ENCODE results near the gene GIGYF2. TPM values are rescaled to one million over a fixed set of nuclear protein-coding genes. Genes with fewer than 3 reads are reported as not detected.
A peak's percentile ranks its signal among the peaks of the same experiment; 100 is the strongest.

The GIGYF2 gene
- total and polyA plus RNA-seq, 5 experiments from 2014 or later = 18.1 to 86.5 (median 31.1) TPM

DNA sequence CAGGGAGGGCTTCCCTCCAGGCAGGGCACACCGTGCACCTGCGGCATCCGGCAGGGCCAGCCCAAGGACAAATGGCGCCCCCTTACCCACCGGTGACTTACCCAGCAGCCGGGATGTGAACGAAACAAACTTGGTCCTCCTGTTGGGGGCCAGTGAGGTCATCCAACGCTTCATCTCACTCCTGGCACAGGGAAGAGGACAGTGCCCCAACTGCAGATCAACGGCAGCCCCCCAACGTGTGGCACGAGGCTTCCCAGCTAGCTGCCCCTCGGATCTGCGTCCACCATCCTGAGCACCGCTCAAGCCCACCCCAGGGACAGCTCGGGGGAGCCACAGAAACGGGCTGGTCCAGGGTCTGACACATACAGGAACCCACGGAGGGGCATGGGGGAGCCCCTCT, 185.0 kb downstream of the GIGYF2 start:
- H3K4me1 Mint-ChIP-seq = peaks cover 0 to 5% (median 2%) of the 10 kb centered on the region in 4 donors
- H3K27ac Mint-ChIP-seq = no peak overlapping the region
- no peak for DNase-seq
- no peak for ATAC-seq
- no peaks in the 10 kb centered on the region for H3K36me3 Mint-ChIP-seq
- peaks cover 0 to 21% (median 5%) of the 10 kb centered on the region in 5 donors for H3K27me3 Mint-ChIP-seq
- no peak overlapping the region for H3K4me3 Mint-ChIP-seq
- POLR2A ChIA-PET = no interaction called here
- no peaks in the 10 kb centered on the region for H3K9me3 Mint-ChIP-seq

GRCh38 chr2:232882505-232883115, 185.5 kb downstream of the GIGYF2 start:
- H3K27ac Mint-ChIP-seq = no peak overlapping the region
- DNase-seq = no peak
- H3K4me3 Mint-ChIP-seq = peak overlapping the region in 1 of 10 donors; percentile 20
- H3K4me1 Mint-ChIP-seq = peaks cover 0 to 3% (median 1%) of the 10 kb centered on the region in 4 donors
- peaks cover 0 to 17% (median 3%) of the 10 kb centered on the region in 5 donors for H3K27me3 Mint-ChIP-seq
- H3K36me3 Mint-ChIP-seq = no peaks in the 10 kb centered on the region
- POLR2A ChIA-PET = no interaction called here
- H3K9me3 Mint-ChIP-seq = no peaks in the 10 kb centered on the region
- ATAC-seq = no peak

DNA sequence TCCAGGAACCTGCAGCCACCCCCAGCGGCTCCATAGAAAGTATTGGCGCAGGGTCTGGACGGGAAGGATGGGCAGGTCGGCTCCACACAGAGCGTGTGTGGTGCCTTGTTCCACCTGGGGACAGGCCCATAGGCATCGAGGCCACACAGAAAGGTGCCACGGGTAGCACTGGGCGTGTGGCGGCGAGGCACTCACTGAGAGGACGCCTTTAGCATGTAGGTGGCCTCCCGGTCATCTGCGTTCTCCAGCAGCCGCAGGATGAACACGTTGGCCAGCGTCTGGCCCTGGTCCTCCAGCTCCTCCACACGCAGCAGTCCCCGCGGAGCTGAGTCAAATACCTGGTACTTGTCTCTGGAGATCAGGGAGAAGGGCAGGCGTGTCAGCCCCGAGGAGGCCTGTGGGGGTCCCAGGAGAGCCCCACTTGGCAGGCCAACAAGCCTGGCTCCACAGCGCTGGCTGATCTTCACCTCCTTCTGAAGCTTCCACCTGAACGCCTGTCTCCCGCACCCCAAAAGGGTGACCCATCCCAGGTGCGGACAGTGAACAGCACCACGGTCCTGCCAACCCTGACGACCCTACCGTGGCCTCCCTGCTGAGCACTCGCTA, 186.1 kb downstream of the GIGYF2 start:
- Mint-ChIP-seq H3K9me3 (no peaks in the 10 kb centered on the region), H3K27ac (no peak overlapping the region), H3K36me3 (no peaks in the 10 kb centered on the region), H3K4me1 (peaks cover 0 to 2% (median 0%) of the 10 kb centered on the region in 4 donors), H3K4me3 (no peak overlapping the region), H3K27me3 (peaks cover 0 to 11% (median 2%) of the 10 kb centered on the region in 5 donors)
- DNase-seq = no peak
- POLR2A ChIA-PET = no interaction called here
- ATAC-seq = no peak

GRCh38 chr2:232884001-232884421, 186.9 kb downstream of the GIGYF2 start:
- no peaks in the 10 kb centered on the region for H3K9me3 Mint-ChIP-seq
- ATAC-seq (no peak), DNase-seq (no peak)
- POLR2A ChIA-PET = no interaction called here
- H3K36me3 Mint-ChIP-seq = no peaks in the 10 kb centered on the region
- H3K27ac Mint-ChIP-seq = no peak overlapping the region
- H3K4me3 Mint-ChIP-seq = no peak overlapping the region
- H3K27me3 Mint-ChIP-seq = peaks cover 0 to 7% (median 2%) of the 10 kb centered on the region in 5 donors
- peaks cover 0 to 2% (median 0%) of the 10 kb centered on the region in 4 donors for H3K4me1 Mint-ChIP-seq

DNA sequence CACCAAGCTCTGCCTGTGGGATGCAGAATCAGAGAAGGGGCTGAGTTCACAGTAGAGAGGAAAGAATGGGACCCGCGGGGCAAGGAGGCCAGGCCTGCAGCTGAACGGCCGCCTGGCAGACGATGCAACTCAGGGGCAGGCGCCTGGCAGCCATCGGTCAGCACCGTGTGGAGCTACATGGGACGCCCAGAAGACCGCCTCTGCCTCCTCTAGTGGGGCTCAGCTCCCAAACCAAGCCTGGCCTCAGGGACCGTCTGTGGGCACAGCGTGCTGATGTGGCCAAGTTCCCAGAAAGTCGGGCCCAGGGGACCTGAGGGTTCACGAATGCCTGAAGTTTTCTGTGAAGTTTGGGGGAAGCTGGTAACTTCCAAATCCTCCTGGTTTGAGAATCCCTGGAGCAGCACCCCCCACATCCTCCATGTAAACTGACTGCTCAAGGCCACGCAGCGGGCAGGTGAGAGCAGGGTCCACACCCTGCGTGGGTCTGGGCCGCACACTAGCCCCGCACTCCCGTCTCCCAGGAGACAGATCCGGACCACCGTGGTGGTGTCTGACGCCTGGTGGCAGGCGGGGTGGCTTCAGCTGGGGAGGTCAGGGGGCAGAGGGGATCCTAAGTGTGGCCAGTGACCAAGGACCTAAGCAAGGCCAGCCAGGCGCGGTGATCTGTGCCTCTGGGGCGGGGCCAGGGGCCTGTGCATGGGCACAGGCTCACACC, 187.6 kb downstream of the GIGYF2 start:
- DNase-seq (no peak), ATAC-seq (no peak)
- POLR2A ChIA-PET = no interaction called here
- peaks cover 0 to 2% (median 0%) of the 10 kb centered on the region in 4 donors for H3K4me1 Mint-ChIP-seq
- H3K36me3 Mint-ChIP-seq = no peaks in the 10 kb centered on the region
- peaks cover 0 to 7% (median 4%) of the 10 kb centered on the region in 5 donors for H3K27me3 Mint-ChIP-seq
- no peaks in the 10 kb centered on the region for H3K9me3 Mint-ChIP-seq
- H3K27ac Mint-ChIP-seq = no peak overlapping the region
- no peak overlapping the region for H3K4me3 Mint-ChIP-seq

DNA sequence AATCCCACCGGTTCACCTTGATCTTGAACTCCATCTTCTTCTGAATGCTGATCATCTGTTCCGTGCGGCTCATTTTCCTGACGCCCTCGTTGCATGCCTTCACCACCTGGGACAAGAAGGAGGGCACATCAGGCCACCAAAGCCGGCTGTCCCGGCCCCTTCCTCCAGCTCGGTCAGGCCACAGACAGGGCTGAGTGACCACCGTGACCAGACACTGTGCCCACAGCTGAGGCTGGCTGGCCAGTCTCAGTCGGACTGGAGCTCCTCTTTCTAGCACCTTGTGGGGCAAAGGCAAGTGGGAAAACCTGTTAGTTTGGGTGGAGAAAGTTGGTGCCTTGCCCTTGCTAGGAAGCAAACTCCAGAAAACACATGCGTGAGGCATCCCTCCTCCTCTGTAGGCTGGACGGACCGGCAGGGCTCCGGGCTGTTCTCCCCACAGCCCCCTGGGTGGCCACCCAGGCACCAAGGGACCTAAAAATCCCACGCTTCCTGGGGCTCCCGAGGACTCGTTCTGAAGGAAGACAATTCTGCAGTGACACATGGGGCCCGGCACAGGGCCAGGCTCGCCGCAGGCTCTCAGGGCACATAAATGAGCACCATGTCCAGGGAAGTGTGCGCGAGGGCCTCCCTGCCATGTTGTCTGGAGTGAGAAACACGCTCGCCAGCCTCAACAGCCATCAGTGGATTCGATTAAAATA, 188.3 kb downstream of the GIGYF2 start:
- POLR2A ChIA-PET = no interaction called here
- DNase-seq (no peak), ATAC-seq (no peak)
- Mint-ChIP-seq H3K27ac (no peak overlapping the region), H3K9me3 (no peaks in the 10 kb centered on the region), H3K4me1 (no peaks in the 10 kb centered on the region), H3K27me3 (peaks cover 2 to 11% (median 9%) of the 10 kb centered on the region in 5 donors), H3K36me3 (no peaks in the 10 kb centered on the region), H3K4me3 (no peak overlapping the region)

GRCh38 chr2:232886176-232886575, 189.0 kb downstream of the GIGYF2 start:
- DNase-seq (no peak), ATAC-seq (no peak)
- Mint-ChIP-seq H3K36me3 (no peaks in the 10 kb centered on the region), H3K4me1 (peaks cover 0 to 7% (median 0%) of the 10 kb centered on the region in 4 donors), H3K27ac (peak overlapping the region in 1 of 10 donors; percentile 17), H3K4me3 (no peak overlapping the region), H3K9me3 (no peaks in the 10 kb centered on the region), H3K27me3 (peaks cover 3 to 19% (median 17%) of the 10 kb centered on the region in 5 donors)
- POLR2A ChIA-PET = no interaction called here

DNA sequence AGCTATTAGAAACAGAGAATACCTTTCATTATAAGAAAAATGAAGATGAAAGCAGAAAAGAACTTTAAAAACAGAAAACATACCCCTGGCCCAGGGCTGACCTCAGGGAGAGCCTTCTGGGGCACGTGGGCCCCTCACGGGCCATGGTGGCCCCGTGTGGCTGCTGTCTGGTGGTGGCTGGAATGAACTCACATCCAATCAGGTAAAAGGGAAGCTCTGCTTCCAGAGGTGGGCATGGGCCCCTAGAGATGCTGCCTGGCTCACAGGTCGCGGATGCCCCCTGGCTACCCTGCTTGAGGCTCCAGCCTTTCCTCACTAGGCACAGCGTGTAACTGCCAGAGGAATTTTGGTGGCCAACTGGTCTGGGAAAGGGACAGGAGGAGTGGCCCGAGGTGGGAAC, 189.5 kb downstream of the GIGYF2 start:
- ATAC-seq (no peak), DNase-seq (no peak)
- Mint-ChIP-seq H3K4me1 (peaks cover 0 to 7% (median 0%) of the 10 kb centered on the region in 4 donors), H3K9me3 (no peaks in the 10 kb centered on the region), H3K27ac (no peak overlapping the region), H3K4me3 (no peak overlapping the region), H3K36me3 (no peaks in the 10 kb centered on the region), H3K27me3 (peaks cover 3 to 23% (median 19%) of the 10 kb centered on the region in 5 donors)
- POLR2A ChIA-PET = no interaction called here

DNA sequence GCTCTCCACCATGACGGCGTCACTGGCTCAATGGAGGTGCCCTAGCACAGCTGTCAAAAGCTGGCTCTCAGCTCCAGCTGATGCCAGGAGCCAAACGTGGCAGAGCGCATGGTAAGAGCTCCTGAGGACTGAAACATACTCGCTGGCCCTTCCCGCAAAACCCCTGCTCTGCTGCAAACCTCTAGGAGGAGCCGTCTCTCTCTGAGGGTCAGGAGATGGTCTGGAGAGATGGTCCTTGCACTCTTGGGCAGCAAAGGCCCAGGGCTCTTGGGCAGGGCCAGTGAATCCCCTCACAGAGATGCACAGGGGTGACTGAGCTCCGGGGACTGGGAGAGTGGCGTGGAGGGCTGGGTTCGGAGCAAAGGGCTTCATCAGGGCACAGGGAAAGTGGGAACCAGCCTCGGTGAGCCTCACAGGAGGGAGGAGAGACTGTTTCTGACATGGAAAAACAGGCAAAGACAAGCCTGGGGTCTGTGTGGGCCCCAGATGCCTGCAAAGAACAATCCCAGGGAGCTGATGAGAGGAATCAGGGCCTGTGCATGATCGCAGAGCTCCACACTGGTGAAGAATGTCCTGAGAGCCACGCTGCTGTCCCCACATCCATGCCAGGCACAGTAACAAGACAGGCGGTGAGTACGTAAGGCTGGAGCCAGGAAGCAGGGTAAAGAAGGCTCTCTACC, 190.2 kb downstream of the GIGYF2 start:
- Mint-ChIP-seq H3K27ac (peak overlapping the region in 1 of 10 donors; percentile 21), H3K4me3 (no peak overlapping the region), H3K36me3 (no peaks in the 10 kb centered on the region), H3K9me3 (no peaks in the 10 kb centered on the region), H3K27me3 (peaks cover 6 to 30% (median 19%) of the 10 kb centered on the region in 5 donors), H3K4me1 (peaks cover 0 to 7% (median 0%) of the 10 kb centered on the region in 4 donors)
- ATAC-seq (no peak), DNase-seq (no peak)
- POLR2A ChIA-PET = no interaction called here

- peak overlapping the region in 1 of 10 donors; percentile 19 for H3K4me3 Mint-ChIP-seq
- DNase-seq (no peak), ATAC-seq (no peak)
- POLR2A ChIA-PET = no interaction called here
- H3K27ac Mint-ChIP-seq = peak overlapping the region in 1 of 10 donors; percentile 79
- H3K4me1 Mint-ChIP-seq = peaks cover 0 to 7% (median 0%) of the 10 kb centered on the region in 4 donors
- no peaks in the 10 kb centered on the region for H3K9me3 Mint-ChIP-seq
- H3K36me3 Mint-ChIP-seq = no peaks in the 10 kb centered on the region
- H3K27me3 Mint-ChIP-seq = peaks cover 6 to 36% (median 23%) of the 10 kb centered on the region in 5 donors
These were observed 191.1 kb downstream of the GIGYF2 start for GRCh38 chr2:232888099-232888836.

- DNase-seq (no peak), ATAC-seq (no peak)
- POLR2A ChIA-PET = no interaction called here
- Mint-ChIP-seq H3K36me3 (no peaks in the 10 kb centered on the region), H3K9me3 (no peaks in the 10 kb centered on the region), H3K4me3 (no peak overlapping the region), H3K27ac (peak overlapping the region in 1 of 10 donors; percentile 24), H3K4me1 (peaks cover 0 to 7% (median 0%) of the 10 kb centered on the region in 4 donors), H3K27me3 (peaks cover 6 to 36% (median 23%) of the 10 kb centered on the region in 5 donors)
These were observed 191.9 kb downstream of the GIGYF2 start for GRCh38 chr2:232888839-232889529.
